GM12864 (cell line): ENCODE measurements around the gene TTC39A.

Experiments used
- DNase-seq: peaks from one replicate; pipeline ENCODE4 v3.0.0-alpha.2; 2011; ENCODE audit warnings: low read depth
- H3K4me3 ChIP-seq: 2 replicates; pipeline ENCODE4 v1.5.1; 2011; ENCODE audit warnings: mild to moderate bottlenecking, low read depth, low read length, control low read depth
- TF ChIP-seq, protein P1 (sequence below): IDR thresholded peaks from 2 replicates; pipeline ENCODE4 v1.5.1; 2011; ENCODE audit warnings: low read depth, mild to moderate bottlenecking, moderate library complexity, low read length, control low read depth, inconsistent platforms; ENCODE audit errors: missing control alignments

The TTC39A gene

DNA sequence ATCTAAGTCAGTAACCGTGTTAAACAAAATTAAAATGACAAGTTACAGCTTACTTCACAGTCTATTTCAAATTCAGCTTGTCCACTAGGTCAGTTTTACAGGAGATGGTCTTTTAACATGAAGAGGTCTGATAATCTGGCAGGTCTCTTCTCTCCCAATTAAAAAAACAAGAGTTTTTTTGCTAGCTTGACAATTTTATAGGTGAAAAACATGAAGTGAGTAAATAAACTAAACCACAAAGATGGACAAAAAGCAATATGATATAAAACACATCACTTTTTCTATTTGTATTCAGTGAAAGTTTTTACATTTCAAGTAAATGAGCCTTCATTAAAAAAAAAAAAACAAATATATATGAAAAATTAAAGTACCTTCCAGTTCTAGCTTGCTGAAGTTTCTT is 25.0 kb upstream of the TTC39A start:
- no peak overlapping the region for H3K4me3 ChIP-seq
- TF ChIP-seq, protein P1, sequence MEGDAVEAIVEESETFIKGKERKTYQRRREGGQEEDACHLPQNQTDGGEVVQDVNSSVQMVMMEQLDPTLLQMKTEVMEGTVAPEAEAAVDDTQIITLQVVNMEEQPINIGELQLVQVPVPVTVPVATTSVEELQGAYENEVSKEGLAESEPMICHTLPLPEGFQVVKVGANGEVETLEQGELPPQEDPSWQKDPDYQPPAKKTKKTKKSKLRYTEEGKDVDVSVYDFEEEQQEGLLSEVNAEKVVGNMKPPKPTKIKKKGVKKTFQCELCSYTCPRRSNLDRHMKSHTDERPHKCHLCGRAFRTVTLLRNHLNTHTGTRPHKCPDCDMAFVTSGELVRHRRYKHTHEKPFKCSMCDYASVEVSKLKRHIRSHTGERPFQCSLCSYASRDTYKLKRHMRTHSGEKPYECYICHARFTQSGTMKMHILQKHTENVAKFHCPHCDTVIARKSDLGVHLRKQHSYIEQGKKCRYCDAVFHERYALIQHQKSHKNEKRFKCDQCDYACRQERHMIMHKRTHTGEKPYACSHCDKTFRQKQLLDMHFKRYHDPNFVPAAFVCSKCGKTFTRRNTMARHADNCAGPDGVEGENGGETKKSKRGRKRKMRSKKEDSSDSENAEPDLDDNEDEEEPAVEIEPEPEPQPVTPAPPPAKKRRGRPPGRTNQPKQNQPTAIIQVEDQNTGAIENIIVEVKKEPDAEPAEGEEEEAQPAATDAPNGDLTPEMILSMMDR = no peak
- no peak for DNase-seq

DNA sequence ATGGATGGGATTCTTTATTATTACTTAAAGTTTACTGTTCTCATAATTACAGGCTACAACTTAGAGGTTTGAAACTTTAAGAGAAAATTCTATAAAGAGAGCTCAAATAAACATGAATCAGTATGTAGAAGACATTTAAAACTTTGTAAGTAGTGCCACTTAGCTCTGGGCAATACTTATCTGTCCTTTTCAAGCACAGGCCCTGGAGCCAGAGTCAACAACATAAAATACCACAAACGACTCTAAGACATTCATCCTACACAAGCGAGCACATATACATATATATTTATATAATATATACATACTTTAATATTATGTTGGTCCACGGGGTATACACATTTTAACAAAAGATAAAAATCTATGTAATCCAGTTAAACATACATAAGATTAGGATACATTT is 24.1 kb upstream of the TTC39A start:
- TF ChIP-seq, protein P1 = no peak
- H3K4me3 ChIP-seq = no peak overlapping the region
- no peak for DNase-seq

DNA sequence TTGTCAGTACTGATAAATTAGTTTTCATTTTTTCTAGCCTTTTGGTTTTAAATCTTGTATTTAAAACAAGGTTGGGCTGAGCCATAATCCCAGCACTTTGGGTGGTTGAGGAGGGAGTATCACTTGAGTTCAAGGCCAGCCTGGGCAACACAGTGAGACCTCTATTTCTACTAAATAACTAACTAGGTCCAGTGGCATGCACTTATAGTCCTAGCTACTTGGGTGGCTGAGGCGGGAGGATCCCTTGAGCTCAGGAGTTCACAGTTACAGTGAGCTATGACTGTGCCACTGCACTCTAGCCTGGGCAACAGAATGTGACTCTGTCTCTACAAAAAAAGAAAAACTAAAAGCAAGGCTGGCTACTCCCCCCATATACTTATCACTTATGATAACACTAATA is 21.5 kb upstream of the TTC39A start:
- DNase-seq = no peak
- TF ChIP-seq, protein P1 = no peak
- no peak overlapping the region for H3K4me3 ChIP-seq

DNA sequence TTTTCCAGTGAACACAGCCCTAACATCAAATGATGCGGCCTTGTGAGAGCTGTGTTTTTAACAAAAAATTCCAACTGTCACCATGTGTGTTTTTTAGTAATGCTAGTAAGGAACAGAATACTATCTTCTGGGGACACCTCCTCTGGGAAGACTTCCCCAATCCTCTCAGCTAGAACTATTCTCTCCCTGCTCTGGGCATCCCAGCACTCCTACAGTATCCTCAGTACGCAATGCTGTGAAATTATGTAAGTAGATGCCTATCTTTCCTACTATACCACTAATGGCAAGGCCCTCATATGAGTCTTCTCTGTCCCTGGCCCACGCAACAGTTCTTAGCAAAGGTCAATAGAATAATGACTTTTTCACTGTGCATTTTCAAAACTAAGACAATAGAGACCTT is 19.5 kb upstream of the TTC39A start:
- no peak for DNase-seq
- TF ChIP-seq, protein P1 = no peak
- no peak overlapping the region for H3K4me3 ChIP-seq

DNA sequence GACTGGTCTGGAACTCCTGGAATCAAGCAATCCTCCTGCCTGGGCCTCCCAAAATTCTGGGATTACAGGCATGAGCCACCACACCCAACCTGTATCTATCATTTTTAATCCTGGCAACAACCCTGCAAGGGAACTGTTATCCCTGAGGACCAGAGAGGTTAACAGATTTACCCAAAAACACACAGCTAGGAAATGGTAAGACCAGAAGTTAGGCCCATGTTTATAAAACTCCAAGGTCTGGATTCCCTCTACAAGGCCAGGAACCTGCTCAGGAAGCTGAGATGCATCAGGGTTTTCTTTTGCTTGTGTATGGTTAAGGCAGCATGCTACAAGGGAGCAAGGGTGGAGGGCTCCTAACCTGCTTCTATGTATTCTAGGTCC is 17.8 kb upstream of the TTC39A start:
- DNase-seq = no peak
- H3K4me3 ChIP-seq = no peak overlapping the region
- TF ChIP-seq, protein P1 = no peak

DNA sequence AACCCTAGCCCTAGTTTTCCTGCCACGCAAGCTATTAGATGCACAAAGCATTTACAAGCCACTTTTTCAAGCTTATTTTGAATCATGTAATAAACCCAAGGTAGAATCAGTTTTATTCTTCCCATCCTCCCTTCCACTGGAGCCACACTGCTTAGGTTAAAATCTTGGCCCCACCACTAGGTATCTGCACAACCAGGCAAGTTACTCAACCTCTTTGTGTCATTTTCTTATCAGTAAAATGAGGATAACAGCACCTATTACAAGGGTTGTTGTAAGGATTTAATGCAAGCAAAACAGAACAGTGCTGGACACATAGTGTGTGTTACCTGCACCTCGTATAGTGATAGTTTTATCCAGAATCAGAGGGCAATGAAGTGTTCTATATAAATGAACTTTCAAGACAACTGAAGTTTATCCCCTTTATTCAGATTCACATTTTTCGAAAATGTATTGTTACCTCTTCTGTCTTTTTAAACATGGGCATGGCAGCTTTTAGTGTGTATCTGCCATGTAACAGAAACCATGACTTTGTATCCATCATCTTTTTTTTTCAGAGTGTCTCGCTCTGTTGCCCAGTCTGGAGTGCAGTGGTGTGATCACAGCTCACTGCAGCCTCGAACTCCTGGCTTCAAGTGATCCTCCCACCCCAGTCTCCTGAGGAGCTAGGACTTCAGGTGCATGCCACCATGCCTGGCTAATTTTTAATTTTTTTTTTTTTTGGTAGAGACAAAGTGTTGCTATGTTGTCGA is 17.2 kb upstream of the TTC39A start:
- no peak for DNase-seq
- no peak overlapping the region for H3K4me3 ChIP-seq
- TF ChIP-seq, protein P1 = no peak

DNA sequence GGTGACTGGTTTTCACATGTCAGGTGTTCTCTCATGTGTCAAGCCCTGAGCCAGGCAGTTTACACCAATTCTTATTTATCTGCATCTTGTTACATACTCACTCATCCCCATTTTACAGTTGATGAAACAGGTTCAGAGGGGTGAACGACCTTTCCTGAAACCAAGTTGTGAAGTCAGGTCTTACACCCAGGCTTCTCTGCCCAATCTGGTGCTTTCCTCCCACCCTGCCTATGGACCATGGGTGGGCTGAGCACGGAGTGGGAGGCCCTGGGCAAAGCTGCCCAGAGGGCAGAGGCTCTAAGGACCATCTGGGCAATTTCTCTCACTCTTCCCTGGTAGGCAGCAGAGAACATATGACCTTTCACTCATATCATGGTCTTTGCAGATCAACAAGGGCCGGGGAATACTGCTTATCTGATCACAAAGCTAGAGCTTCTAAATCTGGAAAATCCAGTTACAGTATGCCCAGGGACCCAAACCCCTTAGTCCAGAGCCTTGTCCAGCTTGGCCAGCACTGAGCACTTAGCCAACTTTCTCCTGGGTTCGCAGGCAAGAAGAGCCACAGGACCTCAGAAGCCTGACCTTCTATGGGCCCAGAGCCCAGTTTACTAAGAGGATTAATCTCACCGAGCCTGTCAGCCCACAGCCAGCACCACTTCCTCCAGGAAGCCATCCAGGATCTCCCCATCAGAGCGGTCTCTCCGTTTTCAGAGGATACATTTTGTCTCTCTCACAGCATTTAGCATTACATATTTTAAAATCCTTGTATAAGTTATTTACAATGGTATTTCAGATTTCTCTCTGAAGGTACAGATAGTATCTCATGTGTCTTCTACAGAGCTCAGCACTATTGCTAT is 16.0 kb upstream of the TTC39A start:
- TF ChIP-seq, protein P1 = no peak
- no peak for DNase-seq
- H3K4me3 ChIP-seq = no peak overlapping the region
